ENCODE data around the gene INTU.

Gene INTU

DNA sequence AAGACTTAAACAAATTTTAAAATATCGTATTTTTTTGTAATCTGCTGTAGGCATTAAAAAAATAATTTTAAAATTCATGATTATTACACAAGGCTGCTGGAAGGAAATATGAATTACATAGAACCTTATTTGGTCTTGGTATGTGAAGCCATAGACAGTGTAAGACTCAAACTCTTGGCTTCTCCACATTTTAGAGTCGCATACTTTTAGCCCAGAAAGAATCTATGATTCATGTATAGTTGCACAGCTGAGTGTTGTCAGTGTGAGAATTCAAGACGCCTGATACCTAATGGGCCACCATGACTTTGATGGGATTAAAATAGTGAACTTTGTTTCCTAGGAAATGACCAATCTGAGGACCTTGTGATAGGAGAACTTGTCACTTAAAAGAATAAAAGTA lies 1.4 kb downstream of the INTU start:
- Histone ChIP-seq H3K9ac (ENCODE audit: low read length) (no peak overlapping the region), H2AFZ (ENCODE audit: low read length) (no peak overlapping the region), H3K79me2 (ENCODE audit: insufficient read depth, low read length) (no peaks in the 10 kb centered on the region), H3K4me3 (ENCODE audit: low read depth, low read length, poor library complexity, severe bottlenecking) (no peak overlapping the region), H3K9me2 (ENCODE audit: low read depth, low read length) (no peaks in the 10 kb centered on the region), H3K27me3 (ENCODE audit: insufficient read depth, low read length) (no peaks in the 10 kb centered on the region), H3K36me3 (ENCODE audit: insufficient read depth, low read length) (no peaks in the 10 kb centered on the region), H3K27ac (ENCODE audit: low read depth, low read length, poor library complexity, severe bottlenecking) (no peak overlapping the region), H3K9me3 (ENCODE audit: low read length) (no peaks in the 10 kb centered on the region), H3K4me1 (ENCODE audit: insufficient read depth, low read length, severe bottlenecking) (no peaks in the 10 kb centered on the region), H3K4me2 (ENCODE audit: low read length) (no peak overlapping the region), H4K20me1 (ENCODE audit: insufficient read depth, low read length) (no peaks in the 10 kb centered on the region), H3F3A (ENCODE audit: insufficient read depth, low read length) (no peaks in the 10 kb centered on the region)
- TF ChIP-seq EZH2 (IDR thresholded peaks at IDR 0.05; ENCODE audit: borderline replicate concordance, low read length): no peak
- TF ChIP-seq, protein P1, sequence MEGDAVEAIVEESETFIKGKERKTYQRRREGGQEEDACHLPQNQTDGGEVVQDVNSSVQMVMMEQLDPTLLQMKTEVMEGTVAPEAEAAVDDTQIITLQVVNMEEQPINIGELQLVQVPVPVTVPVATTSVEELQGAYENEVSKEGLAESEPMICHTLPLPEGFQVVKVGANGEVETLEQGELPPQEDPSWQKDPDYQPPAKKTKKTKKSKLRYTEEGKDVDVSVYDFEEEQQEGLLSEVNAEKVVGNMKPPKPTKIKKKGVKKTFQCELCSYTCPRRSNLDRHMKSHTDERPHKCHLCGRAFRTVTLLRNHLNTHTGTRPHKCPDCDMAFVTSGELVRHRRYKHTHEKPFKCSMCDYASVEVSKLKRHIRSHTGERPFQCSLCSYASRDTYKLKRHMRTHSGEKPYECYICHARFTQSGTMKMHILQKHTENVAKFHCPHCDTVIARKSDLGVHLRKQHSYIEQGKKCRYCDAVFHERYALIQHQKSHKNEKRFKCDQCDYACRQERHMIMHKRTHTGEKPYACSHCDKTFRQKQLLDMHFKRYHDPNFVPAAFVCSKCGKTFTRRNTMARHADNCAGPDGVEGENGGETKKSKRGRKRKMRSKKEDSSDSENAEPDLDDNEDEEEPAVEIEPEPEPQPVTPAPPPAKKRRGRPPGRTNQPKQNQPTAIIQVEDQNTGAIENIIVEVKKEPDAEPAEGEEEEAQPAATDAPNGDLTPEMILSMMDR (IDR thresholded peaks at IDR 0.05; ENCODE audit: low read length): no peak

DNA sequence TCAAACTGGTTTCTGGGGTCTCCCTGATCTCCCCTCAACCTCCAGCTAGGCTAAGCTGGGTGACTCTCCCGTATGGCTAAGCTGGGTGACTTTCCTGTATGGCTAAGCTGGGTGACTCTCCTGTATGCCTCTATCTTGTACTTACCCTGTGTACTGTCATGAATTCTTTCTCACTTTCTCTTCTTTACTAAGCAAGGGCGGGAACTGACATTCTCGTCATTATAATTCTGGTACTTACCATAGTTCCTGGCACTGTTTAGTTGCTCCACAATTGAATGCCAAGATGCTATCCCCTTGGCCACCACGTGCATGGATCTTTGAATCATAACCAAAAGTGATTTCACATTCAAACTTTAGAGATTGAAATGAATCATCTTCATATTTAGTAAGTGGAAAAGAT lies 8.8 kb downstream of the INTU start:
- no peaks in the 10 kb centered on the region for H4K20me1 ChIP-seq (ENCODE audit: insufficient read depth, low read length)
- no peak overlapping the region for H3K27ac ChIP-seq (ENCODE audit: low read depth, low read length, poor library complexity, severe bottlenecking)
- H3K27me3 ChIP-seq (ENCODE audit: insufficient read depth, low read length): no peaks in the 10 kb centered on the region
- TF ChIP-seq EZH2 (IDR thresholded peaks at IDR 0.05; ENCODE audit: borderline replicate concordance, low read length): no peak
- TF ChIP-seq, protein P1 (IDR thresholded peaks at IDR 0.05; ENCODE audit: low read length): no peak
- no peaks in the 10 kb centered on the region for H3K9me2 ChIP-seq (ENCODE audit: low read depth, low read length)
- H3K4me3 ChIP-seq (ENCODE audit: low read depth, low read length, poor library complexity, severe bottlenecking): no peak overlapping the region
- no peaks in the 10 kb centered on the region for H3K79me2 ChIP-seq (ENCODE audit: insufficient read depth, low read length)
- H3F3A ChIP-seq (ENCODE audit: insufficient read depth, low read length): no peaks in the 10 kb centered on the region
- no peak overlapping the region for H3K9ac ChIP-seq (ENCODE audit: low read length)
- no peak overlapping the region for H2AFZ ChIP-seq (ENCODE audit: low read length)
- no peaks in the 10 kb centered on the region for H3K36me3 ChIP-seq (ENCODE audit: insufficient read depth, low read length)
- H3K4me2 ChIP-seq (ENCODE audit: low read length): no peak overlapping the region
- H3K9me3 ChIP-seq (ENCODE audit: low read length): no peaks in the 10 kb centered on the region
- no peaks in the 10 kb centered on the region for H3K4me1 ChIP-seq (ENCODE audit: insufficient read depth, low read length, severe bottlenecking)

DNA sequence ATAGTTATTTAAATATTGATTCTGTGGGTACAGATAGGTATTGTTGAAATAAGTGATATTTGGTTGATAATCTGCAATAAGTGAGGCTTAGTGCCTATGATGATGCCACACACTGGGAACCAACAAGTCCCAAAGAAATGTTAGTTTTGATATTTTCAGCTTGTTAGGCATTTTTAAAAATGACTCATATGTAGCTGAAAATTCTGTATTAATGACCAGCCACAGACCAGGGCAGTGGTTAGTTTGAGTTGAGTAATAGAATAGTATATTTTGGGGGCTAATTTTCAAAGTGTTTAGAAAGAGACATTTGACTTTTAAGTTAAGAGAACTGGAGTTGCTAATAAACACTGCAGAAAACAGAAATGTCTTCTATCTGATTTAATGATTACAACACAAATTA lies 9.4 kb downstream of the INTU start:
- H4K20me1 ChIP-seq (ENCODE audit: insufficient read depth, low read length): no peaks in the 10 kb centered on the region
- H3K9me2 ChIP-seq (ENCODE audit: low read depth, low read length): no peaks in the 10 kb centered on the region
- no peaks in the 10 kb centered on the region for H3K36me3 ChIP-seq (ENCODE audit: insufficient read depth, low read length)
- no peak overlapping the region for H3K4me2 ChIP-seq (ENCODE audit: low read length)
- H3K4me3 ChIP-seq (ENCODE audit: low read depth, low read length, poor library complexity, severe bottlenecking): no peak overlapping the region
- TF ChIP-seq, protein P1 (IDR thresholded peaks at IDR 0.05; ENCODE audit: low read length): no peak
- no peak for TF ChIP-seq EZH2 (IDR thresholded peaks at IDR 0.05; ENCODE audit: borderline replicate concordance, low read length)
- no peaks in the 10 kb centered on the region for H3K4me1 ChIP-seq (ENCODE audit: insufficient read depth, low read length, severe bottlenecking)
- H3K27me3 ChIP-seq (ENCODE audit: insufficient read depth, low read length): no peaks in the 10 kb centered on the region
- no peaks in the 10 kb centered on the region for H3F3A ChIP-seq (ENCODE audit: insufficient read depth, low read length)
- no peak overlapping the region for H3K9ac ChIP-seq (ENCODE audit: low read length)
- H2AFZ ChIP-seq (ENCODE audit: low read length): no peak overlapping the region
- no peaks in the 10 kb centered on the region for H3K79me2 ChIP-seq (ENCODE audit: insufficient read depth, low read length)
- no peaks in the 10 kb centered on the region for H3K9me3 ChIP-seq (ENCODE audit: low read length)
- H3K27ac ChIP-seq (ENCODE audit: low read depth, low read length, poor library complexity, severe bottlenecking): no peak overlapping the region

Measured in OCI-LY1 (cell line).